ENCODE data around the gene RNF5. TPM values are rescaled to one million over a fixed set of nuclear protein-coding genes. Genes with fewer than 3 reads are reported as not detected.

RNF5 gene
- total RNA-seq, 1 experiment from 2014 or later, result 45.9 TPM

DNA sequence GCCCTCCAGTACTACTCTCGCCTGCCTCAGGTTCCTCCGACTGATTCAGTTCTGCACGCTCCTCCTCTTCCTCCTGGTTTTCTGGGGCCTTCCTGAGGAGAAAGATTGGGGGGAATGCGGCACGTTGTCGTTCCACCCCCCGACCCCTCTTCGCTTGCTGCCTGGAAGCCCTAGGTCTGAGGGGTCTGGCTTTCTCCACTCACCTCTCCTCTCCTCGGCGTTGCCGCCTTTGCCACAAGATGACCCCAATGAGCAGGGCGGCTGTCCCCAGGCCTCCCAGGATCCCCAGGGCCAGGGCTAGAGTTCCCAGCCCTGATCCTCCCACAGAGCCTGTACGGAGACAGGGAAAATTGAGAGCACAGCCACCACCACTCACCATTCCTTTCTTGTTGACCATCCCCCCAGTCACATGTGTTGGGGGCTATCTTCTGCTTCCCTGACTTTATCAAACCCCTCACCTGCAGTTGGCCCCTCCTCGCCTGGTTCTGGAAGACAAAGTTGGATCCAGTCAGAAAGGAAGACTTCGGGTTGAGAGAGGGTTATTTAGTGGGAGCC lies 3.0 kb downstream of the RNF5 start:
- no TSS peak for BruUV-seq (replicated peaks)
- Histone ChIP-seq H3K27me3 (ENCODE audit: insufficient read depth, low read length) (no peaks in the 10 kb centered on the region), H3K9ac (ENCODE audit: low read length) (no peak overlapping the region), H3K9me3 (ENCODE audit: control insufficient read depth in 1 of 2, insufficient read depth in 1 of 2, low read depth in 1 of 2, low read length in 2 of 2) (no peaks in the 10 kb centered on the region), H3K4me1 (ENCODE audit: control insufficient read depth in 1 of 2, insufficient read depth in 2 of 2, low read length in 2 of 2) (peaks cover 17 to 43% of the 10 kb centered on the region in 2 experiments), H4K20me1 (ENCODE audit: insufficient read depth) (no peaks in the 10 kb centered on the region), H3K79me2 (ENCODE audit: insufficient read depth, low read length) (peaks cover 8% of the 10 kb centered on the region; the same call in 1 of the 2 replicates), H2AFZ (ENCODE audit: low read depth, low read length, poor library complexity, severe bottlenecking) (no peak overlapping the region), H3K4me2 (ENCODE audit: low read length) (no peak overlapping the region), H3K4me3 (replicated peaks in 1 of 2; ENCODE audit: low read depth in 1 of 2, low read length in 2 of 2) (no peak overlapping the region), H3K9me2 (ENCODE audit: insufficient read depth) (no peaks in the 10 kb centered on the region), H3K27ac (ENCODE audit: low read depth, low read length) (no peak overlapping the region), H3K36me3 (ENCODE audit: control insufficient read depth in 1 of 2, insufficient read depth in 2 of 2, low read length in 2 of 2) (peaks cover 7 to 13% of the 10 kb centered on the region in 2 experiments; a peak in 2 of 4 replicates)
- ATAC-seq (no peak), DNase-seq (ENCODE audit: low read depth, low spot score) (no peak)
- intact Hi-C loops (cut with micrococcal nuclease), result no loop called here
- POLR2A ChIA-PET, result interaction anchor here (1.0 to 1.3 kb wide), 2 partner anchors 10 to 14 kb away, joined by 3 to 4 read pairs; partner anchors contain the start of gene PBX2
- CTCF ChIA-PET, result no interaction called here
- RAD21 ChIA-PET (ENCODE audit: low non-redundant PET in 1 of 2, low total read pairs in 2 of 2, uncharacterized antibody in 2 of 2, unreplicated experiment in 2 of 2), result no interaction called here
- TF ChIP-seq REST (IDR thresholded peaks at IDR 0.05; ENCODE audit: low read depth) (no peak), ELF1 (IDR thresholded peaks at IDR 0.05; ENCODE audit: borderline replicate concordance, low read depth) (no peak), CEBPB (IDR thresholded peaks at IDR 0.05; ENCODE audit: low read depth) (no peak), EZH2 (IDR thresholded peaks at IDR 0.05) (no peak), YY1 (IDR thresholded peaks at IDR 0.05; ENCODE audit: extremely low read depth, insufficient replicate concordance, low read depth, low read length) (no peak), JUND (IDR thresholded peaks at IDR 0.05) (no peak), RAD21 (IDR thresholded peaks at IDR 0.05; ENCODE audit: low read depth) (no peak), ZNF274 (IDR thresholded peaks at IDR 0.05; ENCODE audit: low read depth, low read length) (no peak), FOSL1 (IDR thresholded peaks at IDR 0.05; ENCODE audit: low read depth) (no peak), SP1 (IDR thresholded peaks at IDR 0.05; ENCODE audit: low read depth) (no peak), TCF7L2 (IDR thresholded peaks at IDR 0.05; ENCODE audit: borderline replicate concordance, extremely low read depth, insufficient read depth, insufficient read length) (no peak), MAX (IDR thresholded peaks at IDR 0.05) (no peak)
- TF ChIP-seq, protein P1, sequence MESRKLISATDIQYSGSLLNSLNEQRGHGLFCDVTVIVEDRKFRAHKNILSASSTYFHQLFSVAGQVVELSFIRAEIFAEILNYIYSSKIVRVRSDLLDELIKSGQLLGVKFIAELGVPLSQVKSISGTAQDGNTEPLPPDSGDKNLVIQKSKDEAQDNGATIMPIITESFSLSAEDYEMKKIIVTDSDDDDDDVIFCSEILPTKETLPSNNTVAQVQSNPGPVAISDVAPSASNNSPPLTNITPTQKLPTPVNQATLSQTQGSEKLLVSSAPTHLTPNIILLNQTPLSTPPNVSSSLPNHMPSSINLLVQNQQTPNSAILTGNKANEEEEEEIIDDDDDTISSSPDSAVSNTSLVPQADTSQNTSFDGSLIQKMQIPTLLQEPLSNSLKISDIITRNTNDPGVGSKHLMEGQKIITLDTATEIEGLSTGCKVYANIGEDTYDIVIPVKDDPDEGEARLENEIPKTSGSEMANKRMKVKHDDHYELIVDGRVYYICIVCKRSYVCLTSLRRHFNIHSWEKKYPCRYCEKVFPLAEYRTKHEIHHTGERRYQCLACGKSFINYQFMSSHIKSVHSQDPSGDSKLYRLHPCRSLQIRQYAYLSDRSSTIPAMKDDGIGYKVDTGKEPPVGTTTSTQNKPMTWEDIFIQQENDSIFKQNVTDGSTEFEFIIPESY (IDR thresholded peaks at IDR 0.05; ENCODE audit: extremely low read depth, insufficient replicate concordance, low read length), result no peak
